Central memory CD8-positive, alpha-beta T cell (primary cell): ENCODE measurements around the gene TSGA10.
"Not testable (repeated sequence)": the region's sequence is repeated elsewhere in the genome, so short reads cannot be mapped to it uniquely, and the experiment has no call there.

Experiments used
- ATAC-seq: fragments of 150-1000 bp; cut with Tn5 transposase; replicated peaks from 2 replicates; pipeline ENCODE4 v1.10.0; 2022; ENCODE audit warnings: mild to moderate bottlenecking, moderate FRiP score, moderate number of reproducible peaks; ENCODE audit not compliant: poor library complexity, severe bottlenecking; ENCODE audit errors: extremely low read depth
- DNase-seq, 2 donors: peaks; one replicate each; pipeline ENCODE4 v3.0.0; 2021; ENCODE audit warnings: low spot score in 2 of 2
- H3K27ac Mint-ChIP-seq: one replicate; pipeline ENCODE4 v1.8.0; 2022; ENCODE audit warnings: low read depth, mild to moderate bottlenecking, moderate library complexity, mixed read lengths
- H3K27me3 Mint-ChIP-seq: one replicate; pipeline ENCODE4 v1.8.0; 2022; ENCODE audit warnings: mixed read lengths
- H3K36me3 Mint-ChIP-seq: one replicate; pipeline ENCODE4 v1.8.0; 2022; ENCODE audit warnings: mild to moderate bottlenecking, moderate library complexity, mixed read lengths; ENCODE audit not compliant: insufficient read depth
- H3K4me1 Mint-ChIP-seq: one replicate; pipeline ENCODE4 v1.8.0; 2022; ENCODE audit warnings: mixed read lengths
- H3K4me3 Mint-ChIP-seq: one replicate; pipeline ENCODE4 v1.8.0; 2022; ENCODE audit warnings: mild to moderate bottlenecking, moderate library complexity, mixed read lengths
- H3K9me3 Mint-ChIP-seq: one replicate; pipeline ENCODE4 v1.8.0; 2022; ENCODE audit warnings: mixed read lengths

The TSGA10 gene

DNA sequence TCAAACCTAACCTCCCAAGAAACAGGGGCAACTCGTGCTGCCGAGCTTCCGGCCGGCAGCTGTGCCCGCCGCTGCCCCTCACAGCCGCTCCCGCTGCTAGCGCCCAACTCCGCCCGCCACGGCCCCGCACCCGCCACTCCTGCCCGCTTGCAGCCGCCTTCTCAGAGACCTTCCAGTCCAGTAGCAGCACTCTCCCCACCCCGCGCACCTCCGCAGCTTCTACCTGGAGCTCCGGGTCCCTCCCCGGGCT lies 14.0 kb downstream of the TSGA10 start:
- Mint-ChIP-seq H3K4me3 (peak overlapping the region; percentile 93), H3K27ac (peak overlapping the region; percentile 93), H3K27me3 (no peaks in the 10 kb centered on the region), H3K9me3 (no peaks in the 10 kb centered on the region), H3K4me1 (peaks cover 30% of the 10 kb centered on the region), H3K36me3 (peaks cover 8% of the 10 kb centered on the region)
- no peak for DNase-seq
- ATAC-seq = no peak

DNA sequence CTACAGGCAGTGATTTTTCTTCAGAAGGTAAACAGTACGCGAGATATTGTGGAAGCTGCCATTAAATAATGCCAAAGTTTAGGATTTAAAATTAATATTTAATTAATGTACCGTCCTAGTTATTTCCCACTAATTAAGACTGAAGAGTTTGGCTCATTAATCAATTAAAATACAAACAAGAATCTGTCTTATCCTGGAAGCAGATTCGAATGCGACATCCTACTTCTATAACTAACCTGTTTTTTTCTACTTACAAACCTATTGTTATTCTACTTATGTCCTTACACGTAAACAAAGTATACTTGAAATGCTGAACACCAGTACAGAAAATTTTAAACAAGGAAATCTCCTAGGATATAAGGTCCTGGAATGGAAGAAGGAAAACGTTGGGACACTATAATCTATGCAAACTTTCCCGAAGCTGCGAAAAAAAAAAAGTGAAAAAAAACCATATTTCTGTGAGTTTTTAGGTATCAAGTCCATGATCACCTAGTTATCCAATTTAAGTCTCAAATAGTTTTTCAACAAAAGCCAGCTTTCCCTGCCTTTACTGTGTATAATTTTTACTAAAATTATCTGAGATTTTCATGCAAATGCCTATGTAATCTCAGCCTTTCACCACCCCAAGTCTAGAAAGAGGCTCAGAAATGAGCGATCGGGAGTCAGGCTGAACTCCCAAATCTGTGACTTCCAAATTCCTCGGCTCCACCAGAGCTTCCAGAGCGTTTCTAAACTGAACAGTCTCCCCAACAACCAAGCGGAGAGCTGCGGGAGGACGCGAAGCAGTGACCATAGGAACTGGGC lies 14.5 kb downstream of the TSGA10 start:
- H3K36me3 Mint-ChIP-seq = peaks cover 8% of the 10 kb centered on the region
- DNase-seq = no peak
- H3K27ac Mint-ChIP-seq = peak overlapping the region; percentile 93
- peaks cover 30% of the 10 kb centered on the region for H3K4me1 Mint-ChIP-seq
- no peaks in the 10 kb centered on the region for H3K9me3 Mint-ChIP-seq
- peak overlapping the region; percentile 93 for H3K4me3 Mint-ChIP-seq
- H3K27me3 Mint-ChIP-seq = no peaks in the 10 kb centered on the region
- ATAC-seq = no peak

DNA sequence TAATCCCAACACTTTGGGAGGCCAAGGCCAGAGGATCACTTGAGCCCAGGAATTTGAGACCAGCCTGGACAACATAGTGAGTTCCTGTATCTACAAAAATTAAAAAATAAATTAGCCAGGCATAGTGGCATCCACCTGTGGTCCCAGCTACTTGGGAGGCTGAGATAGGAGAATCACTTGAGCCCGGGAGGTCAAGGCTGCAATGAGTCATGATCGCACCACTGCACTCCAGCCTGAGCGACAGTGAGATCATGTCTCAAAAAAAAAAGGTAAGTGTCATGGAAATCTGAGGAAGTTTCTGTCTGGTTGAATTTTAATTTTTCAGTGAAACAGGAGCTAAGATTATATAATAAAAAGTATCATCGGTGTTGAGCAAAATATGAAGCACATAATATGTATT lies 15.7 kb downstream of the TSGA10 start:
- Mint-ChIP-seq H3K4me1 (peaks cover 30% of the 10 kb centered on the region), H3K4me3 (no peak overlapping the region), H3K27ac (no peak overlapping the region), H3K36me3 (peaks cover 8% of the 10 kb centered on the region), H3K9me3 (no peaks in the 10 kb centered on the region), H3K27me3 (no peaks in the 10 kb centered on the region)
- DNase-seq (no peak), ATAC-seq (no peak)

DNA sequence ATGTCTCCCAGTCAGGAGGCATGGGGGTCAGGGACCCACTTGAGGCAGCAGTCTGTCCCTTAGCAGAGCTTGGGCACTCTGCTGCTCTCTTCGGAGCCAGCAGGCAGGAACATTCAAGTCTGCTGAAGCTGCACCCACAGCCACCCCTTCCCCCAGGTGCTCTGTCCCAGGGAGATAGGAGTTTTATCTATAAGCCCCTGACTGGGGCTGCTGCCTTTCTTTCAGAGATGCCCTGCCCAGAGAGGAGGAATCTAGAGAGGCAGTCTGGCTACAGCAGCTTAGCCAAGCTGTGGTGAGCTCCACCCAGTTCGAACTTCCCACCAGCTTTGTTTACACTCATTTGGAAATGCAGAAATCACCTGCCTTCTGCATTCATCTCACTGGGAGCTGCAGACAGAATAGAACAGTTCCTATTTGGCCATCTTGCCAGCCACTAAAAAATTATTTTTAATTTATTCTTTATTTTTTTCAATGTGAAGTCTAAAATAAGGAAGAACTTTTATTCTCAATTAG lies 19.6 kb downstream of the TSGA10 start:
- not testable (repeated sequence) for DNase-seq, H3K27me3 Mint-ChIP-seq, H3K4me3 Mint-ChIP-seq, H3K36me3 Mint-ChIP-seq, H3K27ac Mint-ChIP-seq, ATAC-seq
- peaks cover 20% of the 10 kb centered on the region for H3K4me1 Mint-ChIP-seq
- peaks cover 24% of the 10 kb centered on the region for H3K9me3 Mint-ChIP-seq

DNA sequence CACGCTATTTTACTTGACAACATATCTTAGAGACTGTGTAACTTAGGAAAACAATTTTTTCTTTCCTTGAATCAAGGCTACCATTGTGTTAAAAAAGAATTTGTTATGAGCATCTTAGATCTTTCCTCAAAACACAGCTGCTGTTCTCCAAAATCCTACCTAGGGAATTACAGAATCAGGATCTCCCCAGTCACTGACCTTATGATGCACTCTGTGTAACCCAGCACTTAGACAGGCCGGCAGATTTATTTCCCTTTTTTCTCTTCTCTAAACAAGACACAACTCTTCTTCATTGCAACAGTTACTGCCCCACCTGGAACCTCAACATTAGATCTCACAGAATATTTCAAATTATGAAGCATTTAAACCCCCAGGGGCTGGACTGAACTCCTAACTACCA lies 26.8 kb downstream of the TSGA10 start:
- H3K27me3 Mint-ChIP-seq = no peaks in the 10 kb centered on the region
- H3K4me3 Mint-ChIP-seq = no peak overlapping the region
- H3K27ac Mint-ChIP-seq = no peak overlapping the region
- peaks cover 23% of the 10 kb centered on the region for H3K9me3 Mint-ChIP-seq
- ATAC-seq (no peak), DNase-seq (no peak)
- H3K36me3 Mint-ChIP-seq = peaks cover 2% of the 10 kb centered on the region
- H3K4me1 Mint-ChIP-seq = no peaks in the 10 kb centered on the region

DNA sequence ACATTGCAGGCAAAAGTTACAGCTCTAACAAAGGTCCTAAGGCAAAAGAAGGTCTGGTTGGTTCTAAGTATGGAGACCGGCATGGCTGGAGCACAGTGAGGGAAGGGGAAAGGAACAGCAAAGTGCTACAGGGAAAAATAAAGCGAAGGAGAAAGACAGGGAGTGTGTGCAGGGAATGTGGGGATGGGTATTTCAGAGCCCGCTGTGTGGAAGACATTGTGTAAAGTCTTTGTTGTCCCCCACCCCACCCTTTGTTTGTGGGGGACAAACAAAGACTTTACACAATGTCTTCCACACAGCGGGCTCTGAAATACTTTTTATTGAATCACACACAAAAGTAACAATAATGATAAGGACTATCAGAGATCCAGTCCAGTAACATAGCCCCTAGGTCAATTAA lies 42.1 kb downstream of the TSGA10 start:
- no peaks in the 10 kb centered on the region for H3K27me3 Mint-ChIP-seq
- no peaks in the 10 kb centered on the region for H3K9me3 Mint-ChIP-seq
- H3K4me3 Mint-ChIP-seq = no peak overlapping the region
- peaks cover 2% of the 10 kb centered on the region for H3K36me3 Mint-ChIP-seq
- ATAC-seq (no peak), DNase-seq (no peak)
- no peaks in the 10 kb centered on the region for H3K4me1 Mint-ChIP-seq
- no peak overlapping the region for H3K27ac Mint-ChIP-seq

DNA sequence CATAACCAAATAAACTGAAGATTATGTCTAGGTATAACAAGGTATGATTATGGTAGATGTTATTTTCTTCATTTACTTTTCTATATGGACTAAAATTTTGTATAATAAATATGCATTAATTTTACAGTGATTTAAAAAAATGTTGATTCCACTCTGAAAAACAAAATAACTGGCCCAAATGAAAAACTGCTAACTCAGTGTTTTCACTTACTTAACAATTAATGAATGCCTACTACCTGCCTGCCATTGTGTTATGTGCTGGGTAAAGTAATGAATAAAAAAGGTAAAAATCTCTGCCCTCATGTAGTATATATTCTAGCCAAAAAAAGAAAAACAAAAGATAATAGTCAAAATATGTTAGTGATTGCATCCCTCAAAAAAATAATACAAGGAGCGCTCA lies 42.8 kb downstream of the TSGA10 start:
- no peak for DNase-seq
- no peak for ATAC-seq
- Mint-ChIP-seq H3K4me3 (no peak overlapping the region), H3K4me1 (no peaks in the 10 kb centered on the region), H3K36me3 (peaks cover 2% of the 10 kb centered on the region), H3K27ac (no peak overlapping the region), H3K9me3 (no peaks in the 10 kb centered on the region), H3K27me3 (no peaks in the 10 kb centered on the region)

DNA sequence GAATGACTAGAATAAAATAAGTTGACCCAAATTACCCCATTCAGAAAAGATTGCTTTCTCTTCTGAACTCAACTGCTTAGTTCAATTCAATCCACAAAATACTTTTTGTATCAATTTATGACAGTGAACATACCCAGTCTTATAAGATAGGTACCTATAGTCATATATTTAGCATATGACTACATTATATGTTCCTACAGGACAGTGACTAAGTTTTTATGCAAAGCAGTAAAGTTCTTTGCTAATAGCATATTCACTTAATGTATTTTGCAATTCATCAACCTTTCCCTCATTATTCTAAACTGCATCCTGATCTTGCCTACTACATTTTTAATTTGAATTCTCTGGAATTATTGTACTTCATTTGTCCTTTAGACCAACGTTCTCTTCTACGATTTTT lies 43.5 kb downstream of the TSGA10 start:
- no peaks in the 10 kb centered on the region for H3K9me3 Mint-ChIP-seq
- DNase-seq = no peak
- H3K4me1 Mint-ChIP-seq = no peaks in the 10 kb centered on the region
- no peak overlapping the region for H3K27ac Mint-ChIP-seq
- no peak overlapping the region for H3K4me3 Mint-ChIP-seq
- no peaks in the 10 kb centered on the region for H3K27me3 Mint-ChIP-seq
- ATAC-seq = no peak
- peaks cover 2% of the 10 kb centered on the region for H3K36me3 Mint-ChIP-seq

DNA sequence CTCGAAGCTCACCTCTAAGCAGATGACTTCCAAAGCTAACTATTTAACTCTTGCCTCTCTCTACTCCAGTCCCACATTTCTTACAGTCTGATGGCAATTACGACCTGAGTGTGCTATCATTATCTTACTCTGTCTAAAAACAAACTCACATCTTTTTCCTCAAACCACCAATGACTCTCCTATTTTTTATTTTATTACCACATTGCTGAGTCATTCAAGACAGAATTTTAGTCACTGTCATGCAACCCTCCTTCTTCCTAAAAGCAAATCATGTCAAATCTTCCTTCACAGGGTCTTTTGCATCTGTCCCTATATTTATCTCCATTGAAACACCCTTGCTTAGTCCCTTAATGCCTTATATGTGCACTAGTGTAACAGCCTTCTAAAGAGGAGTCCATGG lies 47.8 kb downstream of the TSGA10 start:
- no peak for ATAC-seq
- Mint-ChIP-seq H3K4me1 (peaks cover 2% of the 10 kb centered on the region), H3K36me3 (peaks cover 4% of the 10 kb centered on the region), H3K9me3 (no peaks in the 10 kb centered on the region), H3K27ac (no peak overlapping the region), H3K27me3 (no peaks in the 10 kb centered on the region), H3K4me3 (no peak overlapping the region)
- no peak for DNase-seq

DNA sequence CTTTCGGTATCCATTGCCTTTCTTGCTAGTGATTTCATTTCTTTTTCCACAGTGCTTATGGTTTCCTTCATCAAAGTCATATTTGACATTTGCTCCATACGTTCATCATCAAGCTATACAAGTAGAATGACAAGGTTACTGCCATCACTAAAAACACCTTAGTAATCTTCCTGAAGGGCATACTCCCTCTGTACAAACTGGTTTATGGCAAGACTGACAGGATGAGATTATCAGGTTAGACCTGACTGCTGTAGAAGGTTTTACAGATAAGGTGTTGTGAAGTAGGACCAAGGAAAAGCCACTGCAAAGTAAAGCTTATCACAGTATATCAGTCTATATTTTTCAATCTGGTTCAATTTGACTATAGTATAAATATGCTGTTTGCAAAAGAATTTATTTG lies 50.7 kb downstream of the TSGA10 start:
- no peak overlapping the region for H3K27ac Mint-ChIP-seq
- H3K27me3 Mint-ChIP-seq = no peaks in the 10 kb centered on the region
- H3K36me3 Mint-ChIP-seq = peaks cover 3% of the 10 kb centered on the region
- peaks cover 10% of the 10 kb centered on the region for H3K4me1 Mint-ChIP-seq
- H3K9me3 Mint-ChIP-seq = no peaks in the 10 kb centered on the region
- DNase-seq = no peak
- ATAC-seq = no peak
- no peak overlapping the region for H3K4me3 Mint-ChIP-seq

DNA sequence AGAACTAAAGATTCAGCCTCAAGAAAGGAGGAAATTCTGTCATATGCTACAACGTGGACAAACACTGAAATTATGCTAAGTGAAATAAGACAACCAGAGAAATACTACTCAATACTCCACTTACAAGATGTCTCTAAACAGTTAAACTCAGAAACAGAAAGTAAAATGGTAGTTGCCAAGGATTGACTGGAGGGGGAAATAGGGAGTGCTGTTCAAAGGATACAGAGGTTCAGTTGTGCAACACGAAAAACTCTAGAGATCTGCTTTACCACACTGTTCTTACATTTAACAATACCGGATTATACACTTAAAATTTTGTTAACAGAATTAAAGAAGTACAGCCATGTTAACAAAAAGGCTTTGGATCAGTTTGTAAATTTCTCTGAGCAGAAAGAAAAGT lies 53.0 kb downstream of the TSGA10 start:
- H3K4me3 Mint-ChIP-seq = no peak overlapping the region
- DNase-seq (no peak), ATAC-seq (no peak)
- no peaks in the 10 kb centered on the region for H3K9me3 Mint-ChIP-seq
- H3K27me3 Mint-ChIP-seq = no peaks in the 10 kb centered on the region
- peak overlapping the region; percentile 6 for H3K27ac Mint-ChIP-seq
- peaks cover 3% of the 10 kb centered on the region for H3K36me3 Mint-ChIP-seq
- H3K4me1 Mint-ChIP-seq = peaks cover 10% of the 10 kb centered on the region

DNA sequence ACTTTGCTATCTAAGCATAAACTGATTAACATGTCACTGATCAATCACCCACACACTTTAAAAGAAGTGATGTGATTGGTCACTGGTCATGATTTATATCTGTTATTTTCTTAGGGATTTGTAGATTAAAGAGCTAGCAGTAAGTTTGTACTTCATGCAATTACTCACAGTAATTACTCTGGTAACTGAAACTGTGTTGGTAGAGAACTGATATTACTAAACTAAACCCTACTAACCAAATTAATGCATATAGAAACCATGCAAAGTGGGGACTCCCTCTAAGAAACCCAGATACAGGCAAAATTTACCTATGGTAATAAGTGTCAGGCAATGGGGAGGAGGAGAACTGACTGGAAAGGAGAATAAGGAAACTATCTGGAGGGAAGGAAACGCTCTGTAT lies 58.0 kb downstream of the TSGA10 start:
- no peak overlapping the region for H3K4me3 Mint-ChIP-seq
- H3K9me3 Mint-ChIP-seq = no peaks in the 10 kb centered on the region
- no peak for ATAC-seq
- DNase-seq = no peak
- H3K27me3 Mint-ChIP-seq = peaks cover 24% of the 10 kb centered on the region
- peaks cover 6% of the 10 kb centered on the region for H3K4me1 Mint-ChIP-seq
- H3K27ac Mint-ChIP-seq = no peak overlapping the region
- no peaks in the 10 kb centered on the region for H3K36me3 Mint-ChIP-seq

DNA sequence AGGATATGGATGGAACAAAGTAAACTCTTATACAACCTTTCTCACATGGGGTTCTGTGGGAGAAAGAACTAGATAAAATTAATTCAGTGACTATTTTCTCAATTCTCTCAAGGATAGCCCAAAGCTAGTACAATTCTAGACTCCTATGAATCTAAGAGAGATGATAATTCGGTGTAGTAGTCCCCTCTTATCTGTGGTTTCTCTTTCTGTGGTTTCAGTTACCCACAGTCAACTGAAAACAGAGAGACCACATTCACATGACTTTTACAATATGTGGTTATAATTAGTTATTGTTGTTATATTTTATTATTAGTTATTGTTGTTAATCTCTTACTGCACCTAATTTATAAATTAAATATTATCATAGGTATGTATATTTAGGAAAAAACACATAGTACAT lies 66.7 kb downstream of the TSGA10 start:
- ATAC-seq (peak; percentile 56), DNase-seq (no peak)
- Mint-ChIP-seq H3K4me1 (peaks cover 6% of the 10 kb centered on the region), H3K27ac (no peak overlapping the region), H3K4me3 (no peak overlapping the region), H3K27me3 (peaks cover 82% of the 10 kb centered on the region), H3K9me3 (no peaks in the 10 kb centered on the region), H3K36me3 (no peaks in the 10 kb centered on the region)
